ENCODE measurements around the gene PPIL6. TPM values are rescaled to one million over a fixed set of nuclear protein-coding genes. Genes with fewer than 3 reads are reported as not detected.
A peak's percentile ranks its signal among the peaks of the same experiment; 100 is the strongest.

The PPIL6 gene
- total RNA-seq, 2 donors from 2014 or later: 0.58 to 2.0 TPM

DNA sequence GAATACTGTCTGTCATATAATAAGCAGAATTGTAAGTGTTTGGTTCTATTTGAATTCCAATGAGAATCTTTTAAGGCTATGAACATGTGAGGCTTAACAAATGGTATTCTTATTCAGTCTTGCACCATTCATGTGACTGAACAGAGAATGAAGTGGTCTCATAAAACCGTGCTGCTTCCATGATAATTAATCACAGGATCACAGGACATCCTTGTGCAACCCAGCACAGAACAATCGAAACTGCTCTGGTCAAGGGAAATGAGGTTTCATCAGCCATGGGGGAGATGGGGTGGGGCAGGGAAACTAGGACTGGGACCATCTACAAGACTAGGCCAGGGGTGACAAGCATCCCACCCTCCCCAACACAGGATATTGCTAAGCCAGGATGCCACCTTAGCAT, 6.0 kb downstream of the PPIL6 start:
- DNase-seq: no peak
- no peak for ATAC-seq
- intact Hi-C loops (cut with DNase I, micrococcal nuclease): no loop called here

- intact Hi-C loops (cut with DNase I, micrococcal nuclease): no loop called here
- DNase-seq (no peak), ATAC-seq (peak; percentile 24)
Observed at GRCh38 chr6:109429496-109429895, 10.9 kb downstream of the PPIL6 start.

DNA sequence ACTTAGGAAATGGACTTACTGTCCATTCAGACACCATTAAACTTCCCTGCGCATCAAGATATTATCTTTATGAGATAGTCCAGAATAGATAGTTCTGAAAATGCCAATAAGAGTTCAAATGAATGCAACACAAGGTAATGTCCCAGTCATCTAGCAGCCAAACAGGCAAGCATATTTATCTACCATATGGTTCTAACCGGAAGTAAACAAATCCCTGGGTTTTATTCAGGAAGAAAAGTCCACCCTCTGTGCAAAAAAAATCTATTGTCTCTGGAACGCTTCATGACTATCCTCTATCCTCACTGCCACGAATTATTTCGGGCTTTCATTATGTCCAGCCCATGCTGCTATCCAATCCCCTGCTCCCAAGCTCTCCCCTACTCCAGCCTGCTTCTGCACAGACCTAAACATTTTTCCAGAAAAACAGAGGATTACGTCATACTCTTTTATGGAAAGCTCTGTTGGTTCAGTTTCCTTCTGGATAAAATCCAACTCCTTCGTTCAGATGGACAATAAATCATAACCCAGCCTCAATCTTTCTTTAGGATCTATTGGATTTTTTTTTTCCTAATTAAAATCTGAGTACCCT, 11.4 kb downstream of the PPIL6 start:
- intact Hi-C loops (cut with DNase I, micrococcal nuclease): no loop called here
- peak; percentile 74 for ATAC-seq
- DNase-seq: no peak

DNA sequence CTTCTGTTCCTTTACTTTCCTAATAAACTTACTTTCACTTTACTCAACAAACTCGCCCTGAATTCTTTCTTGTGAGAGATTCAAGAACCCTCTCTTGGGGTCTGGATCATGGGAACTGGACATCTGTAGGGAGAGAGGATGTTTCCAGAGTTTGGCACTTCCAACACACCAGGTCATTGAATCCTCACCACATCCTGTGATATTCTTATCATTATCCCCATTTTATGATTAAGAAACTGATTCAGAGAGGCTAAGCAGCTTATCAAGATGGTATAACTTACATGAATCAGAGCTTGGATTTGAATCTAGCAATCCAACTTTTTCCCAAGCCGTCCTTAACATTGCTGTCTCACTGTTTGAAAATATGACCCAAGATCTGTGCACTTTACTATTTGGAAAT, 15.5 kb downstream of the PPIL6 start:
- no peak for ATAC-seq
- intact Hi-C loops (cut with DNase I, micrococcal nuclease): no loop called here

GRCh38 chr6:109421184-109421583, 19.2 kb downstream of the PPIL6 start:
- intact Hi-C loops (cut with DNase I, micrococcal nuclease): no loop called here
- DNase-seq (no peak), ATAC-seq (no peak)

More for the DNA sequence above, 15.5 kb downstream of the PPIL6 start:
- DNase-seq: no peak

DNA sequence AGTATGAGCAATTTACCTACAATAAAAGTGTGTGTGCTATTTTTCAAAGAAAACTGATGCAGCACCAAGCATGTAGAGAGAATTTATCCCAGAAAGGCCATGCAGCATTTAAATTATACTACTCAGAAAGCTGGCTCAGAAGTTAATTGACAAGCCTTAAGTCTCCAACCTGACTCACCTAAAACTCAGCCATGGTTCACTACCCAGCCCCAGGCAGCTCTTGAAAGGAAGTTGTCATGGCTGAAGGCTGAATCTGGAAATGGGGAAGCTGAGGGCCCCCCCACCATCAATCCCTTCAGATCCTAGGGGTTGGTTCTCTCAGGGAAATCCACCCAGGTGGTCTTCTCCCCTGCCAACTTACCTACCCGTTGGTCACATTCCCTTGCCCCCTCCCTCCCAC, 19.7 kb downstream of the PPIL6 start:
- no peak for ATAC-seq
- no peak for DNase-seq
- intact Hi-C loops (cut with DNase I, micrococcal nuclease): no loop called here

DNA sequence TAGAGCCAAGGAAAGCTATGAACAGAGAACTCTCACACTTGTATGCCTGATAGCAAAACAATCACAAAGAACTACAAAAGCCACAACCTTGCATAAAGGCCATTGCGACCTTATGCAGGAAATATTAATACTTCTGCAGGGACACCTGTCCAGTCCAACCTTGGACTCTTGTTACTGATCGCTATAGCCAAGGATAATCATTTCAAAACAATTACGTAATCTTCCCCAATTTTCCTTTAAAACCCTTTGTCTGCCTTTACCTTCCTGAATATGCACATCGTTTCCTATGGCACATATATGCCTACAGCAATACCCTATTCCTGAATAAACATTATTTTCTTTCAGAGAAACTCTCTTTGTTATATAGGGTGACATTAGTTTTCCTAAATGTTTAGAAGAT, 22.8 kb downstream of the PPIL6 start:
- intact Hi-C loops (cut with DNase I, micrococcal nuclease): no loop called here
- no peak for ATAC-seq
- DNase-seq: no peak

- ATAC-seq: no peak
Observed at GRCh38 chr6:109411034-109411433, 29.4 kb downstream of the PPIL6 start.

DNA sequence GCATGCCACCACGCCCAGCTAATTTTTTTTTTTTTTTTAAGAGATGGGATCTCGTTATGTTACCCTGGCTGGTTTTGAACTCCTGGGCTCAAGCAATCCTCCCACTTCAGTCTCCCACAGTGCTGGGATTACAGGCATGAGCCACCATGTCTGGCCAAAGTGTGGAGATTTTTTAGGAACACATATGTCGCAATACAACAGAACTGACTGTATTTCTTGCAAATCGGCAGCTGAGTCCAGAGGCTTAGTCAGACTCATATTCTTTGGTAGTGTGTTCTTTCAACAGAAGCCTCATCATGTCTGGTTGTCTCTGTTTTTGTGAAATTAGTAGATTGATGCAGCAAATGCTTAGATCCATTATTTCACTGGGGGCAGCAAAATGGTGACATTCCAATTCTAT, 34.2 kb downstream of the PPIL6 start:
- DNase-seq (no peak), ATAC-seq (no peak)
- intact Hi-C loops (cut with DNase I, micrococcal nuclease): no loop called here

More at GRCh38 chr6:109411034-109411433, 29.4 kb downstream of the PPIL6 start:
- intact Hi-C loops (cut with DNase I, micrococcal nuclease): no loop called here
- DNase-seq: no peak

DNA sequence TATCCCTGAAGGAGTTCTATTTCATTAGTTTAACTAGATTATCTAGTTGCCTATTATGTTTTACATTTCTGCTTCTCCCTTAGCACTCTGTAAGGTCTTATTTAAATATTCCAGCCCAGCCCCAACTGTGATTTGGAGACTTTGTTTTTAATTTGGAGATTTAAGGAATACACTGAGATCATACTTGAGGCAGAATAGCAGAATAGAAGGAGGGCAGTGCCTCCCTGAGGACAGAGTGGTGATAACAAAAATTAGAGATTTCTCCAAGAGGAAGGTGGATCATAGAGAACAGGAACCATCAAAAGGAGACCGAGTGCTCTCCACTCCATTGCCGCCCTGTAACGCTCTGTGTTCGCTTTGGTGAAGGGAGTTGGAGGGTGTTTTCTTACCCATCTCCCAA, 43.4 kb downstream of the PPIL6 start:
- peak; percentile 86 for ATAC-seq
- DNase-seq: peak in 1 of 2 donors; percentile 16
- intact Hi-C loops (cut with DNase I, micrococcal nuclease): no loop called here

- DNase-seq: no peak
- no peak for ATAC-seq
- intact Hi-C loops (cut with DNase I, micrococcal nuclease): no loop called here
Observed at GRCh38 chr6:109396046-109396718, 44.2 kb downstream of the PPIL6 start.

DNA sequence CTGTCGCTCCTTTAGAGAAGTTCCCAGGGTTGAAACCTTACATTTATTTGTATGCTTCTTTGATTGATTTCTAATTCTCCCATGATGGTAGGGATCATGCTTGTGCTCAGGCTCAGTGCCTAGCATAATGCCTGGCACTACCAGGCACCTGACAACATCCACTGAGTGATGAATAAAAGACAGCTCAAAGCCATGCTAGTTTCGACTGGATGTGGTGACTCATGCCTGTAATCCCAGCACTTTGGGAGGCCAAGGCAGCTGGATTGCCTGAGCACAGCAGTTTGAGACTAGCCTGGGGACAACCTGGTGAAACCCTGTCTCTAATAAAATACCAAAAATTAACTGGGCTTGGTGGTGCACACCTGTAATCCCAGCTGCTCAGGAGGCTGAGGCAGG, 46.5 kb downstream of the PPIL6 start:
- DNase-seq (no peak), ATAC-seq (peak; percentile 35)
- intact Hi-C loops (cut with DNase I, micrococcal nuclease): no loop called here

DNA sequence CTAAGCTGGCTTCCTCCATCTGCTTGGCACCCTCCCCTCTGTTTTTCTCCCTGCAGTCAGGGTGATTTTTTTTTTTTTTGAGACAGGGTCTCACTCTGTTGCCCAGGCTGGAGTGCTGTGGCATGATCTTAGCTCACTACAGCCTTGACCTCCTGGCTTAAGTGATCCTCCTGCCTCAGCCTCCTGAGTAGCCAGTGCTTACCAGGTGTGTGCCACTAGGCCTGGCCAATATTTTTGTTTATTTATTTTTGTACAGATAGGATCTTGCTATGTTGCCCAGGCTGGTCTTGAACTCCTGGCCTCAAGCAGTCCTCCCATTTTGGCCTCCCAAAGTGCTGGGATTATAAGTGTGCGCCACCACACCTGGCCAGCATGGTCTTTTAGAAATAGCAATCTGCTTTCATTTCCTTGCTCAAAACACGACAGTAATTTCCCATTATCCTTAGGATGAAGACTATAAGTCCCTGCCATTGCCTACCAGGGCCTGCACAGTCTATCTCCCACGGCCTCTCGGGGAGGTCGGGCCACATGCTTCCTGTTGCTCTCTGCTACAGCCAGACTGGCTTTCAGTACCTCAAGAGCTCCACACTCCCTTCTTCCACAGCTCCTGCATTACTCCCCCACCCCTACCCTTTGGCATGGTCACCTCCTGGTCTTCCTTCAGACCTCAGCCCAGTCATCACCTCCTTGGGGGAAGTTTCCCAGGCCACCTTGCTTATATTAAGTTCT, 47.1 kb downstream of the PPIL6 start:
- intact Hi-C loops (cut with DNase I, micrococcal nuclease): no loop called here
- ATAC-seq: no peak

GRCh38 chr6:109389650-109390274, 50.7 kb downstream of the PPIL6 start:
- intact Hi-C loops (cut with DNase I, micrococcal nuclease): no loop called here
- no peak for ATAC-seq
- DNase-seq: no peak

More for the DNA sequence above, 47.1 kb downstream of the PPIL6 start:
- DNase-seq: no peak

DNA sequence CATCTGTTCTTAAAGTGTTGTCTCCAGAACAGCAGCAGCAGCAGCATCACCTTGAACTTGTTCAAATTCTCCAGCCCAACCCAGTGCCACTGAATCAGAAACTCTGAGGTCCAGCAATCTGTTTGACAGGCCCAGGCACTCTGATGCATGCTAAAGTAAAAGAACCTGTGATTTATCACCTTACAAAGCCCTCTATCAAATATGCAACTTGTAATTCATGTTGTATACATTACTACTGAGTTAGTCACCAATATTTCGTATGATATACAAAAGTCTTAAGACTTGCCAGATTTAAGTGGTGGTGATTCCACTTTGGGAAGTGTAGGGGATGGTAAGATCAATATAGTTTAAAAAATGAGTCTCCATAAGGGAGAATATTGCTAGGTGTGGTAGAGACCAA, 52.2 kb downstream of the PPIL6 start:
- ATAC-seq (no peak), DNase-seq (no peak)
- intact Hi-C loops (cut with DNase I, micrococcal nuclease): no loop called here

- ATAC-seq (no peak), DNase-seq (no peak)
- intact Hi-C loops (cut with DNase I, micrococcal nuclease): loop anchor here in 1 of 2 donors (5.0 kb wide), 1 partner anchor 196 kb away; no protein-coding TSS in a partner anchor
Observed at GRCh38 chr6:109383438-109383940, 56.9 kb downstream of the PPIL6 start.

DNA sequence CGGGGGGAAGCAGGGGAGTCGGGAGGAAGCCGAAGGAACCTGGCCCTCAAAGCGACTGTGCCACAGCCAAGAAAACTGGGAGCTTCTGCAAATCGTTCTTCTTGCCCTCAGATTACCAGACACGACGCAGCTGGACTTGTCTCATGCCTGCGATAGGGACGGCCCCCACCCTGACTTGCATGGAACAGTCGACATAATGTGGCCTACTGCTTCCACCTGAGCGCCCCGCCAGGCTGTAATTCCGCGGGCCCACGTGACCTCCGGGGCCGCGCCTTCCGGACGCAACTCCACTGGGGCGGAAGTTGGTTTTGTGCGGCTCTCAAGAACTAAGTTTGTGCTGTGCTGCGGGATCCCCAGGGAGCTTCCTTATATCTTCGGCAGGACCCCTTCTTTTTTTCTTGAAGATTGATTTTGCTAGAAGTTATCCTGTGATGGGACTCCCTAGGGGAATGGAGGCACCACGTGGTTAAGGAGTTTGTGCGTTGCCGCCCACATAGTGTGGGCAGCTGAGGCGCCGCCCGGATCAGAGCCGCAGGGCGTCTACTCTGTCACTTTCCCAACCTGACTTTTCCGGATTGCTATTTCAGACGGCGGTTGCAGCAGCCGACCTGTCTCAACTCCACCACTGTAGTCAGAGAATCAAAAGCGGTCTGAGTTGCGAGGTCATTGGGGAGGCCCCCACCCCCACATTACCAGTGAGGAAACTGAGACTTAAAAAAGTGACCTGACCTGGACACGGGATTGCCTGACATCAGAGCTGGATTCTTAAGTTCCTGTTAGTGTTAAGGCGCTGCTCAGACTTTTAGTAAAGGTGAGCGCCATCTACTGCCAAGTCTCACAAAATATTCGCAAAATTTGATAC, 57.6 kb downstream of the PPIL6 start:
- DNase-seq (peak; percentile 94), ATAC-seq (peak; percentile 75)
- intact Hi-C loops (cut with DNase I, micrococcal nuclease): loop anchor here in 1 of 2 donors (5.0 kb wide), 1 partner anchor 196 kb away; no protein-coding TSS in a partner anchor
